K562 (cell line): ENCODE data around the gene TMEM266. TPM values are rescaled to one million over a fixed set of nuclear protein-coding genes. Genes with fewer than 3 reads are reported as not detected.

Experiments used
- ATAC-seq: fragments of 200-7000 bp; cut with Tn5 transposase; 3 replicates; pipeline ENCODE4 v1.9.1; 2020; ENCODE audit warnings: moderate library complexity
- BruUV-seq: library from RNA; stranded (reverse); fragments of 400-500 nt; replicated peaks from 2 replicates; lab custom pipeline; 2021; lab: Mats Ljungman, UMichigan
- CTCF ChIA-PET: fragments of 300-600 bp; formaldehyde crosslinking; extraction: SDS; loops from one replicate; lab custom pipeline; 2021; ENCODE audit warnings: low intra/inter-chr PET ratio; lab: Yijun Ruan, JAX
- POLR2A ChIA-PET: fragments of 300-600, 350-650 bp; sonication (Branson Sonifier 250); formaldehyde crosslinking; extraction: SDS; loops from one replicate; lab custom pipeline; 2021; ENCODE audit warnings: antibody characterized with exemption, inconsistent platforms; lab: Yijun Ruan, JAX
- DNase-seq, 4 experiments: peaks; one replicate each; pipeline versions ENCODE4 v3.0.0 to v3.0.0-alpha.2; 2011 to 2018; ENCODE audit warnings: low spot score in 3 of 4, mixed read lengths in 3 of 4; ENCODE audit errors: extremely low read depth in 1 of 4
- FAIRE-seq: peaks from 2 replicates; lab custom pipeline; 2011; peaks lifted over from hg19 to GRCh38; lab: Jason Lieb, UNC
- H2AFZ ChIP-seq: 2 replicates; pipeline ENCODE4 v1.6.0; 2011; ENCODE audit warnings: low read depth, low read length, control low read depth, inconsistent platforms
- H3K27ac ChIP-seq: fragments of 200-600 bp; 3 replicates; pipeline ENCODE4 v1.8.0; 2011; ENCODE audit warnings: low read depth, mild to moderate bottlenecking, control low read depth, inconsistent platforms, low read length, moderate library complexity, mixed read lengths; ENCODE audit errors: extremely low read depth
- H3K27me3 ChIP-seq, 2 experiments: fragments of 300-600 bp in 1 of 2; 2 replicates in 1 of 2; 3 replicates in 1 of 2; pipeline versions ENCODE4 v1.6.0 to v1.8.0; 2011; ENCODE audit warnings: inconsistent platforms in 2 of 2, low read length in 2 of 2, mild to moderate bottlenecking in 1 of 2, mixed read lengths in 1 of 2, moderate library complexity in 1 of 2; ENCODE audit not compliant: control insufficient read depth in 2 of 2, insufficient read depth in 2 of 2
- H3K36me3 ChIP-seq: fragments of 300-600 bp; 3 replicates; pipeline ENCODE4 v1.8.0; 2011; ENCODE audit warnings: mild to moderate bottlenecking, low read length, inconsistent platforms; ENCODE audit not compliant: control insufficient read depth, insufficient read depth
- H3K4me1 ChIP-seq, 2 experiments: fragments of 200-600 bp in 1 of 2; replicated peaks in 1 of 2; 2 replicates in 1 of 2; 3 replicates in 1 of 2; pipeline versions ENCODE4 v1.5.1 to v1.8.0; 2011; ENCODE audit warnings: inconsistent platforms in 2 of 2, low read length in 2 of 2, mild to moderate bottlenecking in 1 of 2, mixed read lengths in 1 of 2, moderate library complexity in 1 of 2; ENCODE audit not compliant: control insufficient read depth in 2 of 2, insufficient read depth in 2 of 2
- H3K4me2 ChIP-seq: 2 replicates; pipeline ENCODE4 v1.6.1; 2011; ENCODE audit warnings: low read length, control low read depth, inconsistent platforms, mixed read lengths; ENCODE audit not compliant: insufficient read depth
- H3K4me3 ChIP-seq: fragments of 200-600 bp; sonication (generic), shearing (Covaris generic); 2 replicates; pipeline ENCODE4 v1.5.1; 2016; ENCODE audit warnings: control low read depth, inconsistent platforms
- H3K79me2 ChIP-seq: fragments of 200-600 bp; 3 replicates; pipeline ENCODE4 v1.8.0; 2011; ENCODE audit warnings: low read length, inconsistent platforms; ENCODE audit not compliant: control insufficient read depth, insufficient read depth
- H3K9ac ChIP-seq, 2 experiments: 2 replicates each; pipeline versions ENCODE4 v1.6.0 to v1.6.1; 2011; ENCODE audit warnings: low read depth in 2 of 2, low read length in 2 of 2, control low read depth in 1 of 2, inconsistent platforms in 1 of 2, mild to moderate bottlenecking in 1 of 2, mixed read lengths in 1 of 2; ENCODE audit not compliant: insufficient read depth in 1 of 2
- H3K9me1 ChIP-seq: one replicate; pipeline ENCODE4 v1.6.0; 2011; ENCODE audit warnings: inconsistent platforms, mild to moderate bottlenecking, low read length, moderate library complexity; ENCODE audit not compliant: control insufficient read depth, insufficient read depth
- H3K9me3 ChIP-seq: replicated peaks from 2 replicates; pipeline ENCODE4 v1.5.1; 2011; ENCODE audit warnings: low read depth, low read length, inconsistent platforms; ENCODE audit not compliant: control insufficient read depth, insufficient read depth
- H4K20me1 ChIP-seq: replicated peaks from 2 replicates; pipeline ENCODE4 v1.6.1; 2011; ENCODE audit warnings: low read length, inconsistent platforms, mixed read lengths; ENCODE audit not compliant: control insufficient read depth, insufficient read depth
- BRCA1 ChIP-seq, 2 experiments: fragments of 450-650 bp in 1 of 2; sonication (generic) in 1 of 2; formaldehyde crosslinking in 1 of 2; IDR thresholded peaks; 2 replicates each; pipeline versions ENCODE4 v1.5.0 to v1.6.1; 2017 to 2020; ENCODE audit warnings: mild to moderate bottlenecking in 1 of 2, missing genetic modification reagents in 1 of 2
- CREB3 ChIP-seq: fragments of 450-650 bp; conservative IDR thresholded peaks from 2 replicates; pipeline ENCODE4 v1.6.1; 2016; ENCODE audit warnings: missing genetic modification characterization, low read depth, mild to moderate bottlenecking, missing compliant biosample characterization, moderate library complexity
- E2F5 ChIP-seq: sonication (generic); formaldehyde crosslinking; IDR thresholded peaks from 2 replicates; pipeline ENCODE4 v1.8.0; 2022; ENCODE audit warnings: mild to moderate bottlenecking, missing genetic modification reagents
- E2F8 ChIP-seq: fragments of 450-650 bp; IDR thresholded peaks from 2 replicates; pipeline ENCODE4 v1.7.1; 2018; ENCODE audit warnings: mild to moderate bottlenecking, low read depth; ENCODE audit not compliant: partially characterized antibody
- GMEB1 ChIP-seq: fragments of 250-450 bp; sonication (Bioruptor Pico); IDR thresholded peaks from 2 replicates; pipeline ENCODE4 v1.4.0; 2020; ENCODE audit warnings: mild to moderate bottlenecking
- HMGN3 ChIP-seq: IDR thresholded peaks from 2 replicates; pipeline ENCODE4 v1.6.1; 2011; ENCODE audit warnings: borderline replicate concordance, low read depth, mild to moderate bottlenecking, mixed read lengths, low read length; ENCODE audit not compliant: insufficient read length; ENCODE audit errors: extremely low read depth
- MTF1 ChIP-seq: fragments of 250-450 bp; sonication (Bioruptor Pico); IDR thresholded peaks from 2 replicates; pipeline ENCODE4 v1.9.0; 2021; ENCODE audit warnings: moderate library complexity, mild to moderate bottlenecking, inconsistent platforms, borderline replicate concordance
- MYNN ChIP-seq, 2 experiments: sonication (generic); formaldehyde crosslinking in 1 of 2; IDR thresholded peaks; 2 replicates each; pipeline versions ENCODE4 v1.5.0 to v1.6.1; 2016 to 2020; ENCODE audit warnings: antibody characterized with exemption in 1 of 2, missing genetic modification reagents in 1 of 2
- NFIX ChIP-seq: fragments of 250-450 bp; sonication (Bioruptor Pico); IDR thresholded peaks from 2 replicates; pipeline ENCODE4 v1.4.0; 2020; ENCODE audit warnings: low read depth, mild to moderate bottlenecking, moderate library complexity
- POLR2AphosphoS5 ChIP-seq: IDR thresholded peaks from 2 replicates; pipeline ENCODE4 v1.6.1; 2011; ENCODE audit warnings: mild to moderate bottlenecking, low read depth, low read length, moderate library complexity; ENCODE audit not compliant: control insufficient read depth, insufficient read depth
- PTRF ChIP-seq: fragments of 450-650 bp; IDR thresholded peaks from 2 replicates; pipeline ENCODE4 v1.6.1; 2016; ENCODE audit warnings: mild to moderate bottlenecking, missing genetic modification characterization, missing compliant biosample characterization
- SMARCA4 ChIP-seq: fragments of 450-650 bp; IDR thresholded peaks from 2 replicates; pipeline ENCODE4 v1.6.1; 2016
- TAF9B ChIP-seq: fragments of 450-650 bp; IDR thresholded peaks from 2 replicates; pipeline ENCODE4 v1.6.1; 2018; ENCODE audit warnings: mild to moderate bottlenecking; ENCODE audit not compliant: partially characterized antibody
- ZBTB26 ChIP-seq: fragments of 450-650 bp; formaldehyde crosslinking; IDR thresholded peaks from 2 replicates; pipeline ENCODE4 v1.4.0; 2022; ENCODE audit warnings: missing genetic modification characterization
- WGBS: fragments of 100-300 bp; shearing (Covaris generic); methylation state at CpG from one replicate; pipeline ENCODE4 v1.1.6; 2016; ENCODE audit warnings: low coverage, mixed read lengths; ENCODE audit not compliant: insufficient coverage; ENCODE audit errors: missing lambda C conversion rate; 5-methylcytosine and 5-hydroxymethylcytosine counted together
- in situ Hi-C: fragments of 300-500 bp; cut with MboI; formaldehyde crosslinking; loops from 4 replicates; pipeline ENCODE4 v1.15.0; 2018; ENCODE audit warnings: inconsistent platforms, mixed read lengths
- intact Hi-C: fragments of 100-400 bp; cut with micrococcal nuclease; formaldehyde crosslinking; loops from 2 replicates; pipeline ENCODE4 v1.14.2; 2022
- polyA plus RNA-seq, 8 experiments: library from polyadenylated mRNA; depleted of rRNA in 4 of 8; stranded (reverse) in 5 of 8; unstranded in 3 of 8; fragments of >200 nt; fragmentation: Nextera tagmentation in 2 of 8; fragmentation: Illumina TruSeq in 1 of 8; extraction: Ambion mirVana in 2 of 8; extraction: Trizol in 1 of 8; gene quantifications; 2 replicates each; pipeline versions ENCODE4 v1.2.1 to v1.2.3, GENCODE V29; 2011 to 2014; ENCODE audit warnings: inconsistent platforms in 1 of 8, missing spikeins in 1 of 8
- total RNA-seq, 7 experiments: library from RNA; depleted of rRNA in 6 of 7; stranded (reverse); fragments of >200 nt in 6 of 7; fragmentation: Illumina TruSeq in 2 of 7; extraction: Trizol in 2 of 7; gene quantifications; 2 replicates each; pipeline versions ENCODE4 v1.2.1 to v1.2.3, GENCODE V29; 2011 to 2021; ENCODE audit warnings: low replicate concordance in 1 of 7

Gene TMEM266
- total and polyA plus RNA-seq, 9 of the 15 experiments (the other 6 are each of a cell fraction or from before 2014, with no cell fraction given), result not detected

GRCh38 chr15:76176487-76177085 lies 116.8 kb downstream of the TMEM266 start:
- no peaks in the 10 kb centered on the region for H3K9me3 ChIP-seq
- no peak for FAIRE-seq
- in situ Hi-C loops (no loop called here), intact Hi-C loops (no loop called here)
- no peak overlapping the region for H3K27ac ChIP-seq
- ChIA-PET CTCF (no interaction called here), POLR2A (no interaction called here)
- no peaks in the 10 kb centered on the region for H3K36me3 ChIP-seq
- DNase-seq, result no peak
- no TSS peak for BruUV-seq
- H4K20me1 ChIP-seq, result no peaks in the 10 kb centered on the region
- H3K27me3 ChIP-seq, result peaks cover 58 to 87% of the 10 kb centered on the region in 2 experiments
- no peak overlapping the region for H2AFZ ChIP-seq
- H3K9ac ChIP-seq, result no peak overlapping the region
- no peaks in the 10 kb centered on the region for H3K9me1 ChIP-seq
- no peak overlapping the region for H3K4me3 ChIP-seq
- ATAC-seq, result no peak
- no peak overlapping the region for H3K4me2 ChIP-seq
- H3K4me1 ChIP-seq, result no peaks in the 10 kb centered on the region
- WGBS, result 7% methylated on average over 15 of the region's 15 CpGs
- H3K79me2 ChIP-seq, result no peaks in the 10 kb centered on the region
- TF ChIP-seq MTF1 (CRISPR knock-in tag) (no peak), TAF9B (no peak), E2F5 (CRISPR knock-in tag) (no peak), NFIX (CRISPR knock-in tag) (no peak), ZBTB26 (CRISPR knock-in tag) (no peak), SMARCA4 (no peak), BRCA1 (IDR thresholded peaks at IDR 0.05) (no peak), BRCA1 (CRISPR knock-in tag; IDR thresholded peaks at IDR 0.05) (no peak), E2F8 (no peak), CREB3 (no peak), GMEB1 (CRISPR knock-in tag) (no peak), PTRF (no peak), MYNN (IDR thresholded peaks at IDR 0.05) (no peak), MYNN (CRISPR knock-in tag; IDR thresholded peaks at IDR 0.05) (no peak), POLR2AphosphoS5 (no peak), HMGN3 (no peak)
